Karpas-422 (cell line): ENCODE data around the gene CPXM2. TPM values are rescaled to one million over a fixed set of nuclear protein-coding genes. Genes with fewer than 3 reads are reported as not detected.

Experiments
- DNase-seq: peaks from one replicate; pipeline ENCODE4 v3.0.0-alpha.2; 2015
- H2AFZ ChIP-seq: fragments of 200-600 bp; sonication (generic); 2 replicates; pipeline ENCODE4 v1.6.1; 2014; ENCODE audit warnings: antibody characterized with exemption, low read length, mixed read lengths
- H3K27ac ChIP-seq: fragments of 200-600 bp; sonication (generic); 2 replicates; pipeline ENCODE4 v1.5.1; 2014; ENCODE audit warnings: mild to moderate bottlenecking, low read length, moderate library complexity
- H3K27me3 ChIP-seq: fragments of 200-600 bp; sonication (generic); 2 replicates; pipeline ENCODE4 v1.6.1; 2014; ENCODE audit warnings: low read length, mixed read lengths
- H3K36me3 ChIP-seq: fragments of 200-600 bp; sonication (generic); 2 replicates; pipeline ENCODE4 v1.6.1; 2014; ENCODE audit warnings: low read length, mixed read lengths; ENCODE audit not compliant: insufficient read depth
- H3K4me1 ChIP-seq: fragments of 200-600 bp; sonication (generic); 2 replicates; pipeline ENCODE4 v1.6.1; 2014; ENCODE audit warnings: mild to moderate bottlenecking, low read length, mixed read lengths
- H3K4me2 ChIP-seq: fragments of 200-600 bp; sonication (generic); 2 replicates; pipeline ENCODE4 v1.6.1; 2014; ENCODE audit warnings: low read length, low read depth, mild to moderate bottlenecking; ENCODE audit not compliant: poor library complexity, severe bottlenecking
- H3K4me3 ChIP-seq: fragments of 200-600 bp; sonication (generic); 2 replicates; pipeline ENCODE4 v1.5.1; 2014; ENCODE audit warnings: mild to moderate bottlenecking, antibody characterized with exemption, low read length, mixed read lengths
- H3K79me2 ChIP-seq: fragments of 200-600 bp; sonication (generic); 2 replicates; pipeline ENCODE4 v1.6.1; 2014; ENCODE audit warnings: mild to moderate bottlenecking, low read length, mixed read lengths
- H3K9ac ChIP-seq: fragments of 200-600 bp; sonication (generic); 2 replicates; pipeline ENCODE4 v1.6.0; 2014; ENCODE audit warnings: low read length
- H3K9me2 ChIP-seq: fragments of 200-600 bp; sonication (generic), shearing (Covaris generic); replicated peaks from 2 replicates; pipeline ENCODE4 v1.6.0; 2014; ENCODE audit warnings: mild to moderate bottlenecking, low read length, moderate library complexity; ENCODE audit not compliant: insufficient read depth
- H3K9me3 ChIP-seq: fragments of 300-700, 200-600 bp; sonication (generic); 2 replicates; pipeline ENCODE4 v1.6.1; 2014; ENCODE audit warnings: low read length, mixed read lengths
- H4K20me1 ChIP-seq: fragments of 200-600 bp; sonication (generic); 2 replicates; pipeline ENCODE4 v1.6.1; 2014; ENCODE audit warnings: mild to moderate bottlenecking, antibody characterized with exemption, low read length, low read depth; ENCODE audit not compliant: insufficient read depth
- total RNA-seq: library from RNA; depleted of rRNA; stranded (reverse); fragments of >200 nt; shearing (Covaris generic); gene quantifications from 2 replicates; pipeline ENCODE4 v1.2.3, GENCODE V29; 2014; ENCODE audit warnings: low replicate concordance

CPXM2 gene
- total RNA-seq, 1 experiment from 2014 or later: not detected

- Histone ChIP-seq H2AFZ (no peak overlapping the region), H3K9me3 (no peaks in the 10 kb centered on the region), H3K27me3 (no peaks in the 10 kb centered on the region), H3K4me1 (no peaks in the 10 kb centered on the region), H3K9me2 (no peaks in the 10 kb centered on the region), H3K4me3 (no peak overlapping the region), H4K20me1 (no peaks in the 10 kb centered on the region), H3K36me3 (no peaks in the 10 kb centered on the region), H3K4me2 (no peak overlapping the region), H3K9ac (no peak overlapping the region), H3K79me2 (no peaks in the 10 kb centered on the region), H3K27ac (no peak overlapping the region)
- no peak for DNase-seq
Measured at GRCh38 chr10:123863721-123864482, 27.7 kb downstream of the CPXM2 start.

- Histone ChIP-seq H3K9me2 (no peaks in the 10 kb centered on the region), H3K4me3 (no peak overlapping the region), H2AFZ (no peak overlapping the region), H3K4me2 (no peak overlapping the region), H3K9me3 (no peaks in the 10 kb centered on the region), H3K27me3 (no peaks in the 10 kb centered on the region), H3K27ac (no peak overlapping the region), H3K9ac (no peak overlapping the region), H3K36me3 (no peaks in the 10 kb centered on the region), H4K20me1 (no peaks in the 10 kb centered on the region), H3K79me2 (no peaks in the 10 kb centered on the region), H3K4me1 (no peaks in the 10 kb centered on the region)
- no peak for DNase-seq
Measured at GRCh38 chr10:123863183-123863575, 28.4 kb downstream of the CPXM2 start.

GRCh38 chr10:123862421-123863182, 29.0 kb downstream of the CPXM2 start:
- no peak overlapping the region for H2AFZ ChIP-seq
- no peaks in the 10 kb centered on the region for H3K9me2 ChIP-seq
- no peaks in the 10 kb centered on the region for H3K27me3 ChIP-seq
- H3K4me1 ChIP-seq: no peaks in the 10 kb centered on the region
- no peak for DNase-seq
- H4K20me1 ChIP-seq: no peaks in the 10 kb centered on the region
- no peak overlapping the region for H3K9ac ChIP-seq
- no peak overlapping the region for H3K4me2 ChIP-seq
- no peak overlapping the region for H3K27ac ChIP-seq
- H3K9me3 ChIP-seq: no peaks in the 10 kb centered on the region
- H3K79me2 ChIP-seq: no peaks in the 10 kb centered on the region
- H3K36me3 ChIP-seq: no peaks in the 10 kb centered on the region
- no peak overlapping the region for H3K4me3 ChIP-seq

- DNase-seq: no peak
- Histone ChIP-seq H3K9me3 (no peaks in the 10 kb centered on the region), H3K9ac (no peak overlapping the region), H3K27ac (no peak overlapping the region), H3K36me3 (no peaks in the 10 kb centered on the region), H3K4me3 (no peak overlapping the region), H2AFZ (no peak overlapping the region), H3K4me1 (no peaks in the 10 kb centered on the region), H3K79me2 (no peaks in the 10 kb centered on the region), H3K4me2 (no peak overlapping the region), H3K27me3 (no peaks in the 10 kb centered on the region), H3K9me2 (no peaks in the 10 kb centered on the region), H4K20me1 (no peaks in the 10 kb centered on the region)
Measured at GRCh38 chr10:123860856-123861255, 30.8 kb downstream of the CPXM2 start.

GRCh38 chr10:123860209-123860608, 31.4 kb downstream of the CPXM2 start:
- H3K27ac ChIP-seq: no peak overlapping the region
- DNase-seq: no peak
- no peak overlapping the region for H3K9ac ChIP-seq
- no peak overlapping the region for H3K4me2 ChIP-seq
- no peaks in the 10 kb centered on the region for H3K9me3 ChIP-seq
- H4K20me1 ChIP-seq: no peaks in the 10 kb centered on the region
- no peaks in the 10 kb centered on the region for H3K4me1 ChIP-seq
- no peak overlapping the region for H2AFZ ChIP-seq
- H3K79me2 ChIP-seq: no peaks in the 10 kb centered on the region
- H3K36me3 ChIP-seq: no peaks in the 10 kb centered on the region
- H3K9me2 ChIP-seq: no peaks in the 10 kb centered on the region
- no peak overlapping the region for H3K4me3 ChIP-seq
- no peaks in the 10 kb centered on the region for H3K27me3 ChIP-seq

- Histone ChIP-seq H3K9me3 (no peaks in the 10 kb centered on the region), H3K27me3 (no peaks in the 10 kb centered on the region), H3K27ac (no peak overlapping the region), H2AFZ (no peak overlapping the region), H3K4me1 (no peaks in the 10 kb centered on the region), H4K20me1 (no peaks in the 10 kb centered on the region), H3K4me3 (no peak overlapping the region), H3K36me3 (no peaks in the 10 kb centered on the region), H3K9me2 (no peaks in the 10 kb centered on the region), H3K9ac (no peak overlapping the region), H3K79me2 (no peaks in the 10 kb centered on the region), H3K4me2 (no peak overlapping the region)
- DNase-seq: no peak
Measured at GRCh38 chr10:123859653-123860050, 32.0 kb downstream of the CPXM2 start.

- H3K36me3 ChIP-seq: no peaks in the 10 kb centered on the region
- no peaks in the 10 kb centered on the region for H4K20me1 ChIP-seq
- no peak overlapping the region for H3K4me2 ChIP-seq
- no peaks in the 10 kb centered on the region for H3K27me3 ChIP-seq
- DNase-seq: no peak
- H3K79me2 ChIP-seq: no peaks in the 10 kb centered on the region
- no peak overlapping the region for H3K9ac ChIP-seq
- H3K9me3 ChIP-seq: no peaks in the 10 kb centered on the region
- H3K27ac ChIP-seq: no peak overlapping the region
- H3K4me1 ChIP-seq: no peaks in the 10 kb centered on the region
- no peak overlapping the region for H3K4me3 ChIP-seq
- no peak overlapping the region for H2AFZ ChIP-seq
- H3K9me2 ChIP-seq: no peaks in the 10 kb centered on the region
Measured at GRCh38 chr10:123858907-123859652, 32.5 kb downstream of the CPXM2 start.

GRCh38 chr10:123858077-123858681, 33.4 kb downstream of the CPXM2 start:
- H3K9me2 ChIP-seq: no peaks in the 10 kb centered on the region
- no peaks in the 10 kb centered on the region for H3K27me3 ChIP-seq
- H3K27ac ChIP-seq: no peak overlapping the region
- no peaks in the 10 kb centered on the region for H4K20me1 ChIP-seq
- no peaks in the 10 kb centered on the region for H3K79me2 ChIP-seq
- no peak overlapping the region for H3K4me3 ChIP-seq
- H3K36me3 ChIP-seq: no peaks in the 10 kb centered on the region
- no peak overlapping the region for H3K4me2 ChIP-seq
- DNase-seq: no peak
- H3K9ac ChIP-seq: no peak overlapping the region
- H2AFZ ChIP-seq: no peak overlapping the region
- H3K4me1 ChIP-seq: no peaks in the 10 kb centered on the region
- no peaks in the 10 kb centered on the region for H3K9me3 ChIP-seq
